Peyer's patch (tissue), 4 donors: Measurements from ENCODE around the gene TSPAN8.

Experiments used
- POLR2A ChIP-seq, 2 donors: fragments of 450-650 bp; IDR thresholded peaks; one replicate each; pipeline ENCODE4 v1.5.1; 2017; ENCODE audit warnings: antibody characterized with exemption in 2 of 2, mild to moderate bottlenecking in 2 of 2, moderate library complexity in 2 of 2
- TF ChIP-seq, protein P1 (sequence below), 6 experiments: fragments of 450-650 bp in 4 of 6; fragments of 200-600 bp in 2 of 6; sonication (generic) in 1 of 6; IDR thresholded peaks; one replicate each; pipeline ENCODE4 v1.5.1; 2017 to 2019; ENCODE audit warnings: antibody characterized with exemption in 6 of 6, mild to moderate bottlenecking in 3 of 6, moderate library complexity in 1 of 6

DNA sequence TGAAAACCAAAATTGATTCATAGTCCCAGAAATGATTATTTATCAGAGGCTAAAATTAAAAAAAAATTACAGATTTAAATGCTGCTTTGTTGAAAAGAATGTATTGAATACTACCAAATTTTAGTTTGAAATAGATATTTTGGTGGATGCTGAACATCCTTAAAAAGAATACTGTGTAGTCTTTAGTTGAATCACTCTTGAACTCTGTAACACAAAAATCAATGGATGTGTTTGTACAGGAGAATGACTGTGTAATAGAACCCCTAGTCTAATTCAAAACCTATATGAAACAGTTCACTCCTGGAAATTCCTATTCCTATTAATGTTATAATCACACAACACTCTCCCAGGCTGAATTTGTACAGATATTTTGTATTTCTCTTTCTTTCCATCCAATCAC is 1.5 kb upstream of the TSPAN8 start:
- TF ChIP-seq, protein P1, sequence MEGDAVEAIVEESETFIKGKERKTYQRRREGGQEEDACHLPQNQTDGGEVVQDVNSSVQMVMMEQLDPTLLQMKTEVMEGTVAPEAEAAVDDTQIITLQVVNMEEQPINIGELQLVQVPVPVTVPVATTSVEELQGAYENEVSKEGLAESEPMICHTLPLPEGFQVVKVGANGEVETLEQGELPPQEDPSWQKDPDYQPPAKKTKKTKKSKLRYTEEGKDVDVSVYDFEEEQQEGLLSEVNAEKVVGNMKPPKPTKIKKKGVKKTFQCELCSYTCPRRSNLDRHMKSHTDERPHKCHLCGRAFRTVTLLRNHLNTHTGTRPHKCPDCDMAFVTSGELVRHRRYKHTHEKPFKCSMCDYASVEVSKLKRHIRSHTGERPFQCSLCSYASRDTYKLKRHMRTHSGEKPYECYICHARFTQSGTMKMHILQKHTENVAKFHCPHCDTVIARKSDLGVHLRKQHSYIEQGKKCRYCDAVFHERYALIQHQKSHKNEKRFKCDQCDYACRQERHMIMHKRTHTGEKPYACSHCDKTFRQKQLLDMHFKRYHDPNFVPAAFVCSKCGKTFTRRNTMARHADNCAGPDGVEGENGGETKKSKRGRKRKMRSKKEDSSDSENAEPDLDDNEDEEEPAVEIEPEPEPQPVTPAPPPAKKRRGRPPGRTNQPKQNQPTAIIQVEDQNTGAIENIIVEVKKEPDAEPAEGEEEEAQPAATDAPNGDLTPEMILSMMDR (IDR thresholded peaks at IDR 0.05) = no peak
- no peak for TF ChIP-seq POLR2A (IDR thresholded peaks at IDR 0.05)
